WTC11 (cell line): ENCODE results near the gene MAPK8IP1. TPM values are rescaled to one million over a fixed set of nuclear protein-coding genes. Genes with fewer than 3 reads are reported as not detected.

Source experiments
- ATAC-seq: fragments of 200-7000 bp; cut with Tn5 transposase; 2 replicates; pipeline ENCODE4 v1.10.0; 2021; ENCODE audit warnings: mild to moderate bottlenecking, moderate library complexity
- CTCF ChIA-PET: fragments of 300-600 bp; sonication (Branson Sonifier 250); formaldehyde crosslinking; loops from one replicate; lab custom pipeline; 2021; ENCODE audit warnings: antibody characterized with exemption; lab: Charles Lee
- POLR2A ChIA-PET: fragments of 350-600 bp; sonication (Branson Sonifier 250); formaldehyde crosslinking; loops from one replicate; lab custom pipeline; 2021; ENCODE audit warnings: antibody characterized with exemption; lab: Charles Lee
- DNase-seq: peaks from one replicate; pipeline ENCODE4 v3.0.0; 2021; ENCODE audit warnings: low spot score
- H3K27ac Mint-ChIP-seq: 2 replicates; pipeline ENCODE4 v1.8.0; 2021; ENCODE audit warnings: mixed read lengths
- H3K27me3 Mint-ChIP-seq: 2 replicates; pipeline ENCODE4 v1.8.0; 2021; ENCODE audit warnings: low read depth, mild to moderate bottlenecking, moderate library complexity, mixed read lengths
- H3K36me3 Mint-ChIP-seq: 2 replicates; pipeline ENCODE4 v1.8.0; 2021; ENCODE audit warnings: mixed read lengths
- H3K4me1 Mint-ChIP-seq: 2 replicates; pipeline ENCODE4 v1.8.0; 2022; ENCODE audit warnings: mixed read lengths
- H3K4me3 Mint-ChIP-seq: 2 replicates; pipeline ENCODE4 v1.8.0; 2021; ENCODE audit warnings: mild to moderate bottlenecking, moderate library complexity, mixed read lengths
- H3K9me3 Mint-ChIP-seq: 2 replicates; pipeline ENCODE4 v1.8.0; 2021; ENCODE audit warnings: mixed read lengths
- AR ChIP-seq: fragments of 250-450 bp; sonication (Bioruptor Pico); IDR thresholded peaks from 2 replicates; pipeline ENCODE4 v1.9.0; 2021; ENCODE audit warnings: mild to moderate bottlenecking
- CDX4 ChIP-seq: fragments of 250-450 bp; sonication (Bioruptor Pico); IDR thresholded peaks from 2 replicates; pipeline ENCODE4 v1.9.0; 2021; ENCODE audit warnings: moderate library complexity, mild to moderate bottlenecking, inconsistent platforms, borderline replicate concordance
- CREB1 ChIP-seq: sonication (generic); formaldehyde crosslinking; IDR thresholded peaks from 2 replicates; pipeline ENCODE4 v1.8.0; 2023; ENCODE audit warnings: mild to moderate bottlenecking, missing genetic modification reagents
- ESRRA ChIP-seq: sonication (generic); formaldehyde crosslinking; IDR thresholded peaks from 2 replicates; pipeline ENCODE4 v1.8.1; 2022; ENCODE audit warnings: mild to moderate bottlenecking, missing genetic modification reagents, borderline replicate concordance
- FOXK1 ChIP-seq: sonication (generic); formaldehyde crosslinking; IDR thresholded peaks from 2 replicates; pipeline ENCODE4 v1.8.0; 2022; ENCODE audit warnings: mild to moderate bottlenecking, moderate library complexity, missing genetic modification reagents
- FOXP4 ChIP-seq: sonication (generic); formaldehyde crosslinking; IDR thresholded peaks from 2 replicates; pipeline ENCODE4 v1.8.0; 2022; ENCODE audit warnings: mild to moderate bottlenecking, missing genetic modification reagents
- GTF2I ChIP-seq: fragments of 250-450 bp; sonication (Bioruptor Pico); conservative IDR thresholded peaks from 2 replicates; pipeline ENCODE4 v1.4.0; 2021; ENCODE audit warnings: mild to moderate bottlenecking
- JAZF1 ChIP-seq: fragments of 250-450 bp; sonication (Bioruptor Pico); IDR thresholded peaks from 2 replicates; pipeline ENCODE4 v1.9.0; 2021; ENCODE audit warnings: moderate library complexity, mild to moderate bottlenecking, inconsistent platforms
- JUN ChIP-seq: sonication (generic); formaldehyde crosslinking; IDR thresholded peaks from 2 replicates; pipeline ENCODE4 v1.8.0; 2023; ENCODE audit warnings: mild to moderate bottlenecking, missing genetic modification reagents
- NFE2L1 ChIP-seq: sonication (generic); formaldehyde crosslinking; IDR thresholded peaks from 2 replicates; pipeline ENCODE4 v1.8.1; 2023; ENCODE audit warnings: missing genetic modification reagents
- OVOL2 ChIP-seq: fragments of 250-450 bp; sonication (Bioruptor Pico); IDR thresholded peaks from 2 replicates; pipeline ENCODE4 v1.9.0; 2021; ENCODE audit warnings: mild to moderate bottlenecking, borderline replicate concordance
- PRDM15 ChIP-seq: sonication (generic); formaldehyde crosslinking; IDR thresholded peaks from 2 replicates; pipeline ENCODE4 v1.8.0; 2022; ENCODE audit warnings: missing genetic modification reagents
- PRRX2 ChIP-seq: fragments of 250-450 bp; sonication (Bioruptor Pico); IDR thresholded peaks from 2 replicates; pipeline ENCODE4 v1.8.0; 2021; ENCODE audit warnings: mild to moderate bottlenecking
- SMAD3 ChIP-seq: sonication (generic); formaldehyde crosslinking; IDR thresholded peaks from 2 replicates; pipeline ENCODE4 v1.8.0; 2022; ENCODE audit warnings: missing genetic modification reagents, mild to moderate bottlenecking, borderline replicate concordance
- TCF7 ChIP-seq: sonication (generic); formaldehyde crosslinking; IDR thresholded peaks from 2 replicates; pipeline ENCODE4 v1.8.0; 2022; ENCODE audit warnings: mild to moderate bottlenecking, low read depth, missing genetic modification reagents, moderate library complexity
- TEAD4 ChIP-seq: sonication (generic); formaldehyde crosslinking; IDR thresholded peaks from 2 replicates; pipeline ENCODE4 v1.8.0; 2022; ENCODE audit warnings: mild to moderate bottlenecking, missing genetic modification reagents
- ZNF317 ChIP-seq: sonication (generic); formaldehyde crosslinking; IDR thresholded peaks from 2 replicates; pipeline ENCODE4 v1.8.1; 2023; ENCODE audit warnings: low read depth, mild to moderate bottlenecking, moderate library complexity, missing genetic modification reagents, borderline replicate concordance
- ZNF416 ChIP-seq: fragments of 250-450 bp; sonication (Bioruptor Pico); IDR thresholded peaks from 2 replicates; pipeline ENCODE4 v1.9.0; 2021; ENCODE audit warnings: mild to moderate bottlenecking, inconsistent platforms
- ZNF425 ChIP-seq: fragments of 250-450 bp; sonication (Bioruptor Pico); conservative IDR thresholded peaks from 2 replicates; pipeline ENCODE4 v1.9.0; 2021; ENCODE audit warnings: mild to moderate bottlenecking
- ZSCAN18 ChIP-seq: fragments of 250-450 bp; sonication (Bioruptor Pico); IDR thresholded peaks from 2 replicates; pipeline ENCODE4 v2.1.2; 2022; ENCODE audit warnings: mild to moderate bottlenecking, moderate library complexity
- total RNA-seq: library from RNA; stranded (reverse); gene quantifications from 3 replicates; pipeline ENCODE4 v1.2.3, GENCODE V29; 2021

The MAPK8IP1 gene
- total RNA-seq, 1 experiment from 2014 or later, result 34.1 TPM

GRCh38 chr11:45856044-45856468 is 29.4 kb upstream of the MAPK8IP1 start (continued):
- no peak for TF ChIP-seq CDX4
- TF ChIP-seq ZNF425 (CRISPR knock-in tag), result no peak
- TF ChIP-seq AR (CRISPR knock-in tag), result no peak

GRCh38 chr11:45857961-45858474 is 27.4 kb upstream of the MAPK8IP1 start:
- H3K4me1 Mint-ChIP-seq, result peaks cover 41% of the 10 kb centered on the region
- no peaks in the 10 kb centered on the region for H3K9me3 Mint-ChIP-seq
- CTCF ChIA-PET, result interaction anchor here (0.7 to 3.9 kb wide), 4 partner anchors 10 to 86 kb away, joined by 3 to 11 read pairs (median 5); no protein-coding TSS in a partner anchor
- no peak for DNase-seq
- no peak overlapping the region for H3K4me3 Mint-ChIP-seq
- no peak overlapping the region for H3K27ac Mint-ChIP-seq
- H3K27me3 Mint-ChIP-seq, result no peaks in the 10 kb centered on the region
- peaks cover 14% of the 10 kb centered on the region for H3K36me3 Mint-ChIP-seq
- POLR2A ChIA-PET, result interaction anchor here (2.0 kb wide), 1 partner anchor 11 kb away, joined by 9 read pairs; the partner anchor contains the start of gene CRY2
- TF ChIP-seq FOXK1 (CRISPR knock-in tag) (no peak), JUN (CRISPR knock-in tag) (no peak), ZNF416 (CRISPR knock-in tag) (no peak), ZNF317 (CRISPR knock-in tag) (no peak), JAZF1 (no peak), ESRRA (CRISPR knock-in tag) (no peak), TCF7 (no peak), SMAD3 (CRISPR knock-in tag) (no peak), CREB1 (no peak), ZSCAN18 (no peak)
- ATAC-seq, result no peak

GRCh38 chr11:45858751-45859398 is 26.6 kb upstream of the MAPK8IP1 start:
- Mint-ChIP-seq H3K9me3 (no peaks in the 10 kb centered on the region), H3K4me1 (peaks cover 33% of the 10 kb centered on the region), H3K36me3 (peaks cover 16% of the 10 kb centered on the region), H3K27ac (0 out of 2 replicates have a peak overlapping the region, but pooled peaks have one; percentile 1), H3K4me3 (no peak overlapping the region), H3K27me3 (no peaks in the 10 kb centered on the region)
- CTCF ChIA-PET, result interaction anchor here (0.7 to 5.3 kb wide), 5 partner anchors 11 to 107 kb away, joined by 3 to 48 read pairs (median 6); no protein-coding TSS in a partner anchor
- DNase-seq (no peak), ATAC-seq (peak; percentile 27; the same call in 1 of the 2 replicates)
- POLR2A ChIA-PET, result interaction anchor here (0.6 to 2.0 kb wide), 2 partner anchors 12 to 125 kb away, joined by 8 to 9 read pairs; partner anchors contain the start of gene CRY2
- TF ChIP-seq NFE2L1 (CRISPR knock-in tag) (no peak), GTF2I (no peak), PRDM15 (no peak), JUN (CRISPR knock-in tag) (no peak), TEAD4 (CRISPR knock-in tag) (no peak), FOXP4 (CRISPR knock-in tag) (no peak), PRRX2 (CRISPR knock-in tag) (no peak), OVOL2 (CRISPR knock-in tag) (no peak)
